ENCODE results near the gene BCAS4.
A peak's percentile ranks its signal among the peaks of the same experiment; 100 is the strongest.

Gene BCAS4

GRCh38 chr20:50859161-50859560, 64.3 kb downstream of the BCAS4 start:
- H3K4me3 Mint-ChIP-seq = no peak overlapping the region
- no peaks in the 10 kb centered on the region for H3K9me3 Mint-ChIP-seq
- no peak overlapping the region for H3K27ac Mint-ChIP-seq
- H3K36me3 Mint-ChIP-seq (ENCODE audit: low read depth) = peaks cover 4% of the 10 kb centered on the region
- H3K4me1 Mint-ChIP-seq (ENCODE audit: low read depth) = no peaks in the 10 kb centered on the region
- no peak for DNase-seq
- no peaks in the 10 kb centered on the region for H3K27me3 Mint-ChIP-seq

- Mint-ChIP-seq H3K4me1 (ENCODE audit: low read depth) (no peaks in the 10 kb centered on the region), H3K36me3 (ENCODE audit: low read depth) (no peaks in the 10 kb centered on the region), H3K9me3 (no peaks in the 10 kb centered on the region), H3K27ac (no peak overlapping the region), H3K4me3 (no peak overlapping the region), H3K27me3 (no peaks in the 10 kb centered on the region)
- DNase-seq = no peak
Measured at GRCh38 chr20:50861012-50861411, 66.2 kb downstream of the BCAS4 start.

- Mint-ChIP-seq H3K4me1 (ENCODE audit: low read depth) (no peaks in the 10 kb centered on the region), H3K36me3 (ENCODE audit: low read depth) (no peaks in the 10 kb centered on the region), H3K27ac (no peak overlapping the region), H3K9me3 (no peaks in the 10 kb centered on the region), H3K27me3 (no peaks in the 10 kb centered on the region), H3K4me3 (no peak overlapping the region)
- no peak for DNase-seq
Measured at GRCh38 chr20:50862546-50862945, 67.7 kb downstream of the BCAS4 start.

GRCh38 chr20:50865114-50865513, 70.3 kb downstream of the BCAS4 start:
- Mint-ChIP-seq H3K9me3 (no peaks in the 10 kb centered on the region), H3K27me3 (no peaks in the 10 kb centered on the region), H3K36me3 (ENCODE audit: low read depth) (no peaks in the 10 kb centered on the region), H3K4me1 (ENCODE audit: low read depth) (no peaks in the 10 kb centered on the region), H3K27ac (no peak overlapping the region), H3K4me3 (no peak overlapping the region)
- DNase-seq = no peak

- Mint-ChIP-seq H3K27me3 (no peaks in the 10 kb centered on the region), H3K9me3 (no peaks in the 10 kb centered on the region), H3K36me3 (ENCODE audit: low read depth) (no peaks in the 10 kb centered on the region), H3K4me1 (ENCODE audit: low read depth) (no peaks in the 10 kb centered on the region), H3K27ac (no peak overlapping the region), H3K4me3 (no peak overlapping the region)
- no peak for DNase-seq
Measured at GRCh38 chr20:50865591-50865990, 70.7 kb downstream of the BCAS4 start.

GRCh38 chr20:50866036-50866685, 71.3 kb downstream of the BCAS4 start:
- H3K4me1 Mint-ChIP-seq (ENCODE audit: low read depth) = no peaks in the 10 kb centered on the region
- no peaks in the 10 kb centered on the region for H3K36me3 Mint-ChIP-seq (ENCODE audit: low read depth)
- no peak for DNase-seq
- no peak overlapping the region for H3K27ac Mint-ChIP-seq
- H3K9me3 Mint-ChIP-seq = no peaks in the 10 kb centered on the region
- no peak overlapping the region for H3K4me3 Mint-ChIP-seq
- H3K27me3 Mint-ChIP-seq = no peaks in the 10 kb centered on the region

GRCh38 chr20:50866831-50867230, 72.0 kb downstream of the BCAS4 start:
- H3K27me3 Mint-ChIP-seq = no peaks in the 10 kb centered on the region
- DNase-seq = no peak
- peaks cover 2% of the 10 kb centered on the region for H3K36me3 Mint-ChIP-seq (ENCODE audit: low read depth)
- no peaks in the 10 kb centered on the region for H3K4me1 Mint-ChIP-seq (ENCODE audit: low read depth)
- no peak overlapping the region for H3K4me3 Mint-ChIP-seq
- no peak overlapping the region for H3K27ac Mint-ChIP-seq
- no peaks in the 10 kb centered on the region for H3K9me3 Mint-ChIP-seq

GRCh38 chr20:50867805-50868204, 72.9 kb downstream of the BCAS4 start:
- Mint-ChIP-seq H3K36me3 (ENCODE audit: low read depth) (peaks cover 2% of the 10 kb centered on the region), H3K9me3 (no peaks in the 10 kb centered on the region), H3K27ac (no peak overlapping the region), H3K4me3 (no peak overlapping the region), H3K27me3 (no peaks in the 10 kb centered on the region), H3K4me1 (ENCODE audit: low read depth) (no peaks in the 10 kb centered on the region)
- DNase-seq = no peak

GRCh38 chr20:50868509-50869495, 73.9 kb downstream of the BCAS4 start:
- H3K4me1 Mint-ChIP-seq (ENCODE audit: low read depth) = no peaks in the 10 kb centered on the region
- H3K27me3 Mint-ChIP-seq = no peaks in the 10 kb centered on the region
- no peak for DNase-seq
- H3K9me3 Mint-ChIP-seq = no peaks in the 10 kb centered on the region
- H3K4me3 Mint-ChIP-seq = no peak overlapping the region
- H3K36me3 Mint-ChIP-seq (ENCODE audit: low read depth) = peaks cover 2% of the 10 kb centered on the region
- no peak overlapping the region for H3K27ac Mint-ChIP-seq

GRCh38 chr20:50870561-50871161, 75.8 kb downstream of the BCAS4 start:
- Mint-ChIP-seq H3K27ac (no peak overlapping the region), H3K27me3 (no peaks in the 10 kb centered on the region), H3K4me3 (no peak overlapping the region), H3K9me3 (no peaks in the 10 kb centered on the region), H3K36me3 (ENCODE audit: low read depth) (peaks cover 6% of the 10 kb centered on the region), H3K4me1 (ENCODE audit: low read depth) (no peaks in the 10 kb centered on the region)
- no peak for DNase-seq

- Mint-ChIP-seq H3K4me1 (ENCODE audit: low read depth) (no peaks in the 10 kb centered on the region), H3K36me3 (ENCODE audit: low read depth) (peaks cover 22% of the 10 kb centered on the region), H3K4me3 (no peak overlapping the region), H3K27me3 (no peaks in the 10 kb centered on the region), H3K9me3 (no peaks in the 10 kb centered on the region), H3K27ac (no peak overlapping the region)
- no peak for DNase-seq
Measured at GRCh38 chr20:50872560-50873425, 77.9 kb downstream of the BCAS4 start.

GRCh38 chr20:50873585-50873984, 78.7 kb downstream of the BCAS4 start:
- Mint-ChIP-seq H3K27me3 (no peaks in the 10 kb centered on the region), H3K4me1 (ENCODE audit: low read depth) (no peaks in the 10 kb centered on the region), H3K36me3 (ENCODE audit: low read depth) (peaks cover 23% of the 10 kb centered on the region), H3K9me3 (no peaks in the 10 kb centered on the region), H3K4me3 (no peak overlapping the region), H3K27ac (no peak overlapping the region)
- DNase-seq = no peak

GRCh38 chr20:50874111-50874757, 79.4 kb downstream of the BCAS4 start:
- Mint-ChIP-seq H3K36me3 (ENCODE audit: low read depth) (peaks cover 27% of the 10 kb centered on the region), H3K9me3 (no peaks in the 10 kb centered on the region), H3K4me1 (ENCODE audit: low read depth) (no peaks in the 10 kb centered on the region), H3K4me3 (no peak overlapping the region), H3K27ac (peak overlapping the region; percentile 33), H3K27me3 (no peaks in the 10 kb centered on the region)
- no peak for DNase-seq
